Caco-2 (cell line): ENCODE measurements around the gene DUOXA1. TPM values are rescaled to one million over a fixed set of nuclear protein-coding genes. Genes with fewer than 3 reads are reported as not detected.

Source experiments
- BruUV-seq: library from RNA; stranded (reverse); fragments of 400-500 nt; replicated peaks from 2 replicates; lab custom pipeline; 2021; lab: Mats Ljungman, UMichigan
- CTCF ChIA-PET: fragments of 300-600 bp; sonication (Branson Sonifier 250); formaldehyde crosslinking; loops from one replicate; lab custom pipeline; 2022; ENCODE audit warnings: antibody characterized with exemption; lab: Charles Lee
- POLR2A ChIA-PET: fragments of 300-600 bp; sonication (Branson Sonifier 250); formaldehyde crosslinking; loops from one replicate; lab custom pipeline; 2022; ENCODE audit warnings: antibody characterized with exemption; lab: Charles Lee
- DNase-seq, 2 experiments: peaks; one replicate each; pipeline versions ENCODE4 v3.0.0 to v3.0.0-alpha.2; 2020 to 2022
- H3K27me3 ChIP-seq: replicated peaks from 2 replicates; pipeline ENCODE4 v1.6.0; 2011; ENCODE audit warnings: low read length; ENCODE audit not compliant: control insufficient read depth, insufficient read depth
- H3K36me3 ChIP-seq: 2 replicates; pipeline ENCODE4 v1.5.1; 2011; ENCODE audit warnings: low read length; ENCODE audit not compliant: control insufficient read depth, insufficient read depth
- H3K4me1 ChIP-seq: fragments of 250-450 bp; sonication (Bioruptor Pico); 2 replicates; pipeline ENCODE4 v1.5.1; 2020; ENCODE audit warnings: mild to moderate bottlenecking
- H3K4me3 ChIP-seq: 2 replicates; pipeline ENCODE4 v1.5.1; 2011; ENCODE audit warnings: low read depth, mild to moderate bottlenecking, control low read depth, low read length
- H3K9me3 ChIP-seq: fragments of 250-450 bp; sonication (Bioruptor Pico); 2 replicates; pipeline ENCODE4 v1.5.1; 2020; ENCODE audit warnings: mild to moderate bottlenecking, moderate library complexity
- H3K27ac Mint-ChIP-seq: one replicate; pipeline ENCODE4 v1.8.0; 2022; ENCODE audit warnings: mixed read lengths; ENCODE audit not compliant: unreplicated experiment
- H3K27me3 Mint-ChIP-seq: one replicate; pipeline ENCODE4 v1.8.0; 2022; ENCODE audit warnings: mixed read lengths; ENCODE audit not compliant: insufficient read depth, unreplicated experiment
- H3K36me3 Mint-ChIP-seq: one replicate; pipeline ENCODE4 v1.8.0; 2022; ENCODE audit warnings: mild to moderate bottlenecking, mixed read lengths; ENCODE audit not compliant: insufficient read depth, unreplicated experiment
- H3K4me1 Mint-ChIP-seq: one replicate; pipeline ENCODE4 v1.8.0; 2022; ENCODE audit warnings: low read depth, mixed read lengths; ENCODE audit not compliant: unreplicated experiment
- H3K4me3 Mint-ChIP-seq: one replicate; pipeline ENCODE4 v1.8.0; 2022; ENCODE audit warnings: mild to moderate bottlenecking, moderate library complexity, mixed read lengths; ENCODE audit not compliant: unreplicated experiment
- H3K9me3 Mint-ChIP-seq: one replicate; pipeline ENCODE4 v1.8.0; 2022; ENCODE audit warnings: mixed read lengths; ENCODE audit not compliant: unreplicated experiment
- intact Hi-C: fragments of 100-400 bp; cut with micrococcal nuclease; formaldehyde crosslinking; loops from one replicate; pipeline ENCODE4 v1.10.0; 2022; ENCODE audit not compliant: unreplicated experiment
- total RNA-seq: library from RNA; stranded (reverse); gene quantifications from 2 replicates; pipeline ENCODE4 v1.2.3, GENCODE V29; 2022
- TF ChIP-seq, protein P1 (sequence below), 2 experiments: fragments of 200-600 bp in 1 of 2; IDR thresholded peaks; 1 replicate in 1 of 2; 2 replicates in 1 of 2; pipeline versions ENCODE4 v1.5.1 to v1.8.0; 2011 to 2022; ENCODE audit warnings: antibody characterized with exemption in 1 of 2, control low read depth in 1 of 2, inconsistent platforms in 1 of 2, low read depth in 1 of 2, low read length in 1 of 2, mild to moderate bottlenecking in 1 of 2, moderate library complexity in 1 of 2; ENCODE audit not compliant: insufficient read depth in 1 of 2, severe bottlenecking in 1 of 2, unreplicated experiment in 1 of 2

DUOXA1 gene
- total RNA-seq, 1 experiment from 2014 or later, result not detected

DNA sequence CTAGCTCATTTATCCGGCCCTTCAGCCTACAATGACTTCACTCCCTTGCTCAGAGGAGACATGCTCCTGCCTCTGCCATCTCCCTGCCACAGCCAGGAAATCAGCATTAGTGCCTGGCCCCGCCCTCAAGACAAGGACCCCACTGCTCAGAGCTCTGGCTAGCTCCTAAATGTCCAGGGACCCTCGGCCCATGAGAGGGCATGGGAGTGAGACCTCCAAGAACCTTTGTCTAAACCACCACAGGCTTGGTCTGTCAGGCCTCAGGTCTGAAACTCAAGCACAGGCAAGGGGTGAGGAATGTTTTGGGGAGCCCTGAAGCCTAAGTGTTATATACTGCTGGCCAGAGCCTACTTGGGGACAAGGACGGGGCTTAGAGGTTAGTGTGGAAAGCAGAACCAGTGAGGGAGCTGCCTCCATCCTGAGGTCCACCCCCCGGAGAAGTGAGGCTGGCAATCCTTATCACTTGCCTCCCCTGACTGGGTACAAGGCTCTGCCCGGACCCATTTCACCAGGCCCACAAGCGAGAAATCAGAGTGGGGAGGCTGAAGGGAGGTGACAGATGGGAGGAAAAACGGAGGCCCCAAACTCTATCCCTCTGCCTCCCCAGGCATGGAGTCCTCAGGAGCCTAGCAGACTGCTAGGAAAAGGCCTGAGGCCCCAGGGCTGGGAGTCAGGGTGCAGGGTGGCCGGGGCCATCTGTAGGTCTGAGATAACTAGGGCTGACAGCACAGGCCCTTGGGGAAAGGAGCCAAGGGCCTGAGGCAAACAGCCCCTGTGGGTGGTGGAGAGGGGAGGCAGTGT lies 39.3 kb upstream of the DUOXA1 start:
- Mint-ChIP-seq H3K4me1 (peaks cover 2% of the 10 kb centered on the region), H3K4me3 (no peak overlapping the region), H3K27me3 (no peaks in the 10 kb centered on the region), H3K9me3 (no peaks in the 10 kb centered on the region), H3K27ac (no peak overlapping the region), H3K36me3 (peaks cover 6% of the 10 kb centered on the region)
- POLR2A ChIA-PET, result no interaction called here
- Histone ChIP-seq H3K36me3 (no peaks in the 10 kb centered on the region; the same call in 1 of the 2 replicates), H3K4me3 (no peak overlapping the region), H3K27me3 (no peaks in the 10 kb centered on the region), H3K4me1 (peaks cover 15% of the 10 kb centered on the region), H3K9me3 (no peaks in the 10 kb centered on the region)
- intact Hi-C loops, result no loop called here
- CTCF ChIA-PET, result interaction anchor here (1.2 kb wide), 1 partner anchor 42 kb away, joined by 4 read pairs; no protein-coding TSS in a partner anchor
- DNase-seq, result no peak
- no TSS peak for BruUV-seq
- TF ChIP-seq, protein P1, sequence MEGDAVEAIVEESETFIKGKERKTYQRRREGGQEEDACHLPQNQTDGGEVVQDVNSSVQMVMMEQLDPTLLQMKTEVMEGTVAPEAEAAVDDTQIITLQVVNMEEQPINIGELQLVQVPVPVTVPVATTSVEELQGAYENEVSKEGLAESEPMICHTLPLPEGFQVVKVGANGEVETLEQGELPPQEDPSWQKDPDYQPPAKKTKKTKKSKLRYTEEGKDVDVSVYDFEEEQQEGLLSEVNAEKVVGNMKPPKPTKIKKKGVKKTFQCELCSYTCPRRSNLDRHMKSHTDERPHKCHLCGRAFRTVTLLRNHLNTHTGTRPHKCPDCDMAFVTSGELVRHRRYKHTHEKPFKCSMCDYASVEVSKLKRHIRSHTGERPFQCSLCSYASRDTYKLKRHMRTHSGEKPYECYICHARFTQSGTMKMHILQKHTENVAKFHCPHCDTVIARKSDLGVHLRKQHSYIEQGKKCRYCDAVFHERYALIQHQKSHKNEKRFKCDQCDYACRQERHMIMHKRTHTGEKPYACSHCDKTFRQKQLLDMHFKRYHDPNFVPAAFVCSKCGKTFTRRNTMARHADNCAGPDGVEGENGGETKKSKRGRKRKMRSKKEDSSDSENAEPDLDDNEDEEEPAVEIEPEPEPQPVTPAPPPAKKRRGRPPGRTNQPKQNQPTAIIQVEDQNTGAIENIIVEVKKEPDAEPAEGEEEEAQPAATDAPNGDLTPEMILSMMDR (IDR thresholded peaks at IDR 0.05; ENCODE audit: insufficient read depth in 1 of 2, low read depth in 1 of 2, low read length in 1 of 2, severe bottlenecking in 1 of 2, unreplicated experiment in 1 of 2), result no peak

GRCh38 chr15:45168286-45168685 lies 38.6 kb upstream of the DUOXA1 start:
- Histone ChIP-seq H3K27me3 (no peaks in the 10 kb centered on the region), H3K9me3 (no peaks in the 10 kb centered on the region), H3K4me1 (peaks cover 21% of the 10 kb centered on the region), H3K4me3 (no peak overlapping the region), H3K36me3 (no peaks in the 10 kb centered on the region; the same call in 1 of the 2 replicates)
- H3K4me1 Mint-ChIP-seq, result peaks cover 9% of the 10 kb centered on the region
- no peaks in the 10 kb centered on the region for H3K9me3 Mint-ChIP-seq
- H3K4me3 Mint-ChIP-seq, result no peak overlapping the region
- H3K27ac Mint-ChIP-seq, result no peak overlapping the region
- intact Hi-C loops, result no loop called here
- peaks cover 12% of the 10 kb centered on the region for H3K36me3 Mint-ChIP-seq
- TF ChIP-seq, protein P1 (IDR thresholded peaks at IDR 0.05; ENCODE audit: insufficient read depth in 1 of 2, low read depth in 1 of 2, low read length in 1 of 2, severe bottlenecking in 1 of 2, unreplicated experiment in 1 of 2), result no peak
- no TSS peak for BruUV-seq
- ChIA-PET POLR2A (no interaction called here), CTCF (interaction anchor here (1.0 to 1.2 kb wide), 2 partner anchors 41 to 50 kb away, joined by 4 to 5 read pairs; no protein-coding TSS in a partner anchor)
- no peaks in the 10 kb centered on the region for H3K27me3 Mint-ChIP-seq
- no peak for DNase-seq

GRCh38 chr15:45167631-45168205 lies 38.0 kb upstream of the DUOXA1 start:
- CTCF ChIA-PET, result interaction anchor here (0.9 to 1.2 kb wide), 3 partner anchors 36 to 49 kb away, joined by 3 to 5 read pairs (median 4); no protein-coding TSS in a partner anchor
- H3K27me3 ChIP-seq, result no peaks in the 10 kb centered on the region
- intact Hi-C loops, result loop anchor here (1.0 to 2.0 kb wide), 3 partner anchors 19 to 281 kb away; partner anchors contain the start of gene SHF
- POLR2A ChIA-PET, result interaction anchor here (0.7 kb wide), 1 partner anchor 388 kb away, joined by 3 read pairs; no protein-coding TSS in a partner anchor
- H3K36me3 Mint-ChIP-seq, result peaks cover 17% of the 10 kb centered on the region
- BruUV-seq, result TSS peak; percentile 48
- no peak for DNase-seq
- TF ChIP-seq, protein P1 (IDR thresholded peaks at IDR 0.05; ENCODE audit: insufficient read depth in 1 of 2, low read depth in 1 of 2, low read length in 1 of 2, severe bottlenecking in 1 of 2, unreplicated experiment in 1 of 2), result no peak
- peak overlapping the region; percentile 52 for H3K4me3 ChIP-seq
- peaks cover 15% of the 10 kb centered on the region for H3K4me1 Mint-ChIP-seq
- no peaks in the 10 kb centered on the region for H3K27me3 Mint-ChIP-seq
- no peaks in the 10 kb centered on the region for H3K9me3 ChIP-seq
- H3K27ac Mint-ChIP-seq, result peak overlapping the region; percentile 69
- no peaks in the 10 kb centered on the region; the same call in 1 of the 2 replicates for H3K36me3 ChIP-seq
- H3K4me3 Mint-ChIP-seq, result peak overlapping the region; percentile 71
- H3K4me1 ChIP-seq, result peaks cover 27% of the 10 kb centered on the region
- no peaks in the 10 kb centered on the region for H3K9me3 Mint-ChIP-seq
